ENCODE data around the gene MAP4K2.

Gene MAP4K2

GRCh38 chr11:64753380-64754123 is 49.5 kb downstream of the MAP4K2 start:
- DNase-seq, result no peak

DNA sequence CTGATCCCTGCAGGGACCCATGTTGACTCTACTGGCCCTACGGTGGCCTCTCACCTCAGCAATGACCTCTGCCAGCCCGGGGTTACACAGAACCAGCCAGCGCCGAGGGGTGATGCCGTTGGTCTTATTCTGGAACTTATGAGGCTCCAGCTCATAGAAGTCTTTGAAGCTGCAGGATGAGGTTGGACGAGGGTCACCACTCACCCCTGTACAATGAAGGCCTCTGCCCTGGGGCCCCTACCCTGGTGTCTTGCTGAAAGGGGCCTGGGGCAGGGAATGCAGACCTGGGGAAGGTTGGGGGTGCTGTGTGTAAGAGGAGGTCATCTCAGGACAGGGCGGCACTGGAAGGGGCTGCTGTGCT is 50.0 kb downstream of the MAP4K2 start:
- no peak for DNase-seq

DNA sequence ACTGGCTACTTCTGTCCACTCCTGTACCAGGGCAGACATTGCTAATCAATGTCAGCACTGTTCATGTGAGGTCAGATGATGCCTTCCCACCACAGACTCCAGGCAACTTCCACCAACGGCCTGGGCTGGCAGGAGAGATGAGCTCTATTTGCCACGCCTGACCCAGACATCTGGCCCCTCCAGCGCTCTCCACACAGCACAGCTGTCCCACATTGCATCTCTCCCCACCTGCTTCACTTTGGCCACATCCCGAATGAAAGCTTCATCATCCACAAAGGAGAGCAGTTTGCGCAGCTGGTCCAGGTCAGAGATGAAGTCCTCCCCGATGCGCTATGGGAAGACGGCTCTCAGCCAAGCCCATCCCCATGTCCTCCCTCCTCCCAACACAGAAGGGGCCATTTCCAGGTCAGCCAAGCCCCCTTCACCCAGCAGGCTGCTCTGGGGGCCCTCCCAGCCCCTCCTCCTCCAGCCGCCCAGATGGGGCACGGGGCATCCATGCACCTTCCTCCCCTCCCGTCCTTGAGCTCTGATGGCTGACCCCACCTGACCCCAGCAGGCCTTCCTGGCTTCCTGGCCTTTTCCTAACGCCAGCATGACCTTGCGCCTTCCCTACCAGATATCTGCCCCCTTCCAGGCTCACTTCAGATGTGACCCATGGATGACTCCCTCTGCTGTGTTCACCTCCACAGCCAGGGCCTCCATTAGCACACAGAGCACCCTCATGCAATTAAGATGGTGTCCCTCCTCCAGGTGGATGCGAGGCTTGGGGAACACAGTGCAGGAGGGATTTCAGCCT is 50.6 kb downstream of the MAP4K2 start:
- DNase-seq, result no peak

- no peak for DNase-seq
Observed at GRCh38 chr11:64751580-64751979, 51.4 kb downstream of the MAP4K2 start.

- DNase-seq, result no peak
Observed at GRCh38 chr11:64751136-64751535, 51.9 kb downstream of the MAP4K2 start.

GRCh38 chr11:64750361-64751054 is 52.5 kb downstream of the MAP4K2 start:
- no peak for DNase-seq

DNA sequence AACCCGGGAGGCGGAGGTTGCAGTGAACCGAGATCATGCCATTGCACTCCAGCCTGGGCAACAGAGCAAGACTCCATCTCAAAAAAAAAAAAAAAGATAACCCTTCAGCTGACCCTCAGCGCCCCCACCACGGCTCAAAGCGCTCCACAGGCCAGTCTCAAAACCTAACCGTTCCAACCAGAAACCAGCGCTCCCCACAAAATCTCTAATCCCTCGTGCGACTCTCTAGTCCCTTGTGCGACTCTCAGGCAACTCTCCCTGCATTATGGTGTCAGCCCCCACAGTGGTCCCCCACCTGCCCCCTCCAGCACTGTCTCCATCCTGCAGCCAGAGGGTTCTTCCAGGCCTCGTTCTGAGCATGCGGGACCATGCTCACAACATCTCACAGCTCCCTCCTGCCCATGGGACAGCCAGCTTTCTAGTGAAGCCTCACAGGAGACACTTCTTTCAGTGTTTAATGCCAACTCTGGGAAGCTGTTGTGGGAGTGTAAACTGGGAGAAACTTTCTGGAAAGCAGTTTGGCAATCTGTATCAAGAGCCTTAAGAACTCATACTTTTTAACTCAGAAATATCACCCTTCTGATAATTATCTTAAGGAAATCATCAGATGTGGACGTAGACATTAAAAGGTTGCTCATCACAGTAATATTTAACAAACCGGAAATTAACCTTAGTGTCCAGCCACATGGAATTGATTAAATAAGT is 54.9 kb downstream of the MAP4K2 start:
- DNase-seq, result no peak

DNA sequence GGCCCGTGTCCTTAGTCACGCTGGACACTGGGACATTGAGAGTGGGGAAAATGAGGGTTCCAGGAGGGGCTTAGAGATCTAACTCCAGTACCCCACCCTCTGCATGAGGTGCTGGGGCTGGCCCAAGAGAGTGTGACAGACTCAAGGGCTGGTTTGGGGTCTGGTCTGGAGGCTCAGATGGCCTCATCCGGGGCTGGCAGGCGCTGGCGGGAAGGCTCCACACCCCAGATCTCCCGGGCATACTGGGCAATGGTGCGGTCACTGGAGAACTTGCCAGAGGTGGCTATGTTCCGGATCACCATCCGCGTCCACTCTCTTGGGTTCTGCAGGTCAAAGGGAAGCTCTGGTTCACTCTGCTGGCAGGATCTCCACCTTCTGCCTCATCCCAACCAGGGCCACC is 56.5 kb downstream of the MAP4K2 start:
- no peak for DNase-seq

- DNase-seq, result peak; percentile 10
Observed at GRCh38 chr11:64745521-64746328, 57.3 kb downstream of the MAP4K2 start.

DNA sequence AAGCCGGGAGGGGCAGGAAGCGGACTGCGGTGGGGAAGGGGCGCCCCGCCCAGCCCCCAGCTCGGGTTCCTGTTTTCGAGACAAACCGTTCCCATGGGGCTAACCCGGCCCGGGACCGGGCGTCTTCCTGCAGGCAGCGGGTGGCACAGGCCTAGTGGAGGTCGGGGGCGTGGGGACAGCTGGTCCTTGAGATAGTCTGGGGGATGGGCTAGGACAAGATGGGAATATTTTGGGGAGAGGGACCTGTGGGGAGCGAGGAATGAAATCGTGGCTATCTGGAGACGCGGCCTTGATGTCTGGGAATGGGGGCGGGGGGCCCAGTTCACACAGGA is 57.9 kb downstream of the MAP4K2 start:
- no peak for DNase-seq

DNA sequence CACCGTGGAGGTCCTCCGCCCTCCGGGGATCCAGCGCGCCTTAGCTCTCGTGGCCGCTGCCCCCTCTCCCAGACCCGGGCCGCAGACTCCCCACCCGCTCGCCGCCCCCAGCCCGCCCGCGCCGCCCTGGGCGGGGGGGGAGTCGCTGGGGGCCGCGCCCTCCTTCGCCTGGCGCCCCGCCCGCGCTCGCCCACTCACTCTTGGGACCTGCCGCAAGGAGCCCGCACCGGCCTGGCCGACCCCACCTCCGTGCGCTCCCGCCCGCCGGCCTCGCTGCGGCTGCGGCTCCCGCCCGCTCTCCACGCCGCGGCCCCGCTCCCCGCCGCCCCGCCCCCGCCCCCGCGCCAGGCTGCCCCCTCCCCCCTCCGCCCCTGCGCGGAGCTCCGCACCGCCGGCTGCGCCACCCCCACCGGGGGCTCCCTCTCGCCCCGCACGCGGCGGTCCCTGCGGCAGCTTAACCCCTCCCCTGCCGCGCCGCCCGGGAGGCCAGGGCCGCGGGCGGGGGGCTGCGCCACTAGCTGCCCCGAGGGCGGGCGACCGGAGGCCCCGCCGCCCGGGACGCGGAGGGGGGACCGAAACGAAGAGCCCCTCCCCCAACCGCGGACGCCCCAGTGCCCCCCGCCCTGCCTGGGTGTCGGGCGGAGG is 58.3 kb downstream of the MAP4K2 start:
- no peak for DNase-seq

GRCh38 chr11:64743591-64744543 is 59.1 kb downstream of the MAP4K2 start, which contains the start of gene RASGRP2:
TSS of gene RASGRP2 (minus strand) at chr11:64744142. CDS start at chr11:64742866, 1,276 bp downstream.
- no peak for DNase-seq

DNA sequence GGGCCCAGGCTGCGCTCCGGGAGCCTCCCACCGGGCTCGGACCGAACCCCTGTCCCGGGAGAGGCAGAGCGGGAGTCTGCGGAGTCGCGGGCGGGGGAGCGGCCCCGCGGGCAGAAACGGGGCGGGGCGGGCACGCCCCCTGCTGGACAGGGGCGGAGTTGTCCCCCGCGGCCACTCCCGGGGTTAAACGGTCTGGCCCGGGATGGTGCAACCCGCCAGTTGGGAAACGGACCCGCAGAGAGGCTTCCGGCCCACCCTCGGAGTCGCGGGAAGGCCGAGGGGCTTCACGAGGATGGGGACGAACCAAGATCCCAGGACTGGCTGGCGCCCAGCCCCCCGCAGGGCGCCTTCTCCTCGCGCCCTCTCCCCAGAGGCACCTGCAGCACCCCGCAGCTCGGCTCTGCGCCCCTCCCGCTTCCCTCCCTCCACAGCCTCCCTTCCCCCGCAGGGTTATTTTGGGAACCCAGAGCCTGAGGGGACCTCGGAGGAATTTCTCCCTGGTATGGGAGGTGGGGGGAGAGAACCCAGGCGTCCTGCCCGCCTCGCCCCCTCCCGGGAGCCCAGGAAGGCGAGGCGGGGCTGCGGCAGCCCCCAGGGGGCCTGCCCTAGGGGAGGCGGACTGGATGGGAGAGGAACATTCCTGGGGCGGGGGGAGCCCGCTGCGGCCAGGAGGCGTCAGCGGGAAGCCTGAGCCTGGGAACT is 60.0 kb downstream of the MAP4K2 start:
- DNase-seq, result no peak

- DNase-seq, result peak; percentile 7
Observed at GRCh38 chr11:64742087-64742888, 60.7 kb downstream of the MAP4K2 start.

- no peak for DNase-seq
Observed at GRCh38 chr11:64741375-64742086, 61.5 kb downstream of the MAP4K2 start.

- DNase-seq, result no peak
Observed at GRCh38 chr11:64739871-64740270, 63.1 kb downstream of the MAP4K2 start.

DNA sequence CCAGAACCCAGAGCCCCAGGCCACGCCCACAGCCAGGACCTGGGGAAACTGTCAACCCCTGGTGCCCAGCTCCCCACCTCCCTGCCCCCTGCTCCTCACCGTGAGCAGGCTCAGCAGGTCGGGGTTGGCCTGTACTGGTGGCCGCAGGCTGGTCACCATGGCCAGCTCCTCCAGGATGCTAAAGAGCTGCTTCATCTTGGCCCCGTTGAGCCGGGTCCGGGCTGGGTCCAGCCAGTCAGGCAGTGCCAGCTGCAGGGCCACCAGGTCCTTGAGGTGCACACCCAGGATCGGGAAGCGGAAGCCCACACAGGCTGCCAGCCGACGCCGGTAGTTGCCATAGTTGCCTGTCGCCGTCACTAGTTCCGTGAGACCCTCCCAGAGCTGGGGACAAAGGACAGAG is 66.4 kb downstream of the MAP4K2 start:
- DNase-seq, result no peak

GRCh38 chr11:64735725-64736259 is 67.2 kb downstream of the MAP4K2 start:
- no peak for DNase-seq
